Activated naive CD8-positive, alpha-beta T cell treated with anti-CD3 and anti-CD28 coated beads for 36 hours (primary cell): ENCODE measurements around the gene PDRG1. TPM values are rescaled to one million over a fixed set of nuclear protein-coding genes. Genes with fewer than 3 reads are reported as not detected.
"Not testable (repeated sequence)": the region's sequence is repeated elsewhere in the genome, so short reads cannot be mapped to it uniquely, and the experiment has no call there.

Experiments used
- DNase-seq: peaks from one replicate; pipeline ENCODE4 v3.0.0; 2021
- H3K27ac Mint-ChIP-seq: one replicate; pipeline ENCODE4 v1.8.0; 2022; ENCODE audit warnings: mild to moderate bottlenecking, moderate library complexity, mixed read lengths
- H3K27me3 Mint-ChIP-seq: one replicate; pipeline ENCODE4 v1.8.0; 2022; ENCODE audit warnings: mild to moderate bottlenecking, mixed read lengths
- H3K36me3 Mint-ChIP-seq: one replicate; pipeline ENCODE4 v1.8.0; 2021; ENCODE audit warnings: mild to moderate bottlenecking, mixed read lengths
- H3K4me1 Mint-ChIP-seq: one replicate; pipeline ENCODE4 v1.8.0; 2021; ENCODE audit warnings: mixed read lengths
- H3K4me3 Mint-ChIP-seq: one replicate; pipeline ENCODE4 v1.8.0; 2022; ENCODE audit warnings: mild to moderate bottlenecking, moderate library complexity, mixed read lengths
- H3K9me3 Mint-ChIP-seq: one replicate; pipeline ENCODE4 v1.8.0; 2022; ENCODE audit warnings: mixed read lengths
- total RNA-seq, 2 experiments: library from RNA; stranded (reverse); gene quantifications; one replicate each; pipeline ENCODE4 v1.2.3, GENCODE V29; 2021

The PDRG1 gene
- total RNA-seq, 2 experiments from 2014 or later, result 20.2 to 22.0 TPM

DNA sequence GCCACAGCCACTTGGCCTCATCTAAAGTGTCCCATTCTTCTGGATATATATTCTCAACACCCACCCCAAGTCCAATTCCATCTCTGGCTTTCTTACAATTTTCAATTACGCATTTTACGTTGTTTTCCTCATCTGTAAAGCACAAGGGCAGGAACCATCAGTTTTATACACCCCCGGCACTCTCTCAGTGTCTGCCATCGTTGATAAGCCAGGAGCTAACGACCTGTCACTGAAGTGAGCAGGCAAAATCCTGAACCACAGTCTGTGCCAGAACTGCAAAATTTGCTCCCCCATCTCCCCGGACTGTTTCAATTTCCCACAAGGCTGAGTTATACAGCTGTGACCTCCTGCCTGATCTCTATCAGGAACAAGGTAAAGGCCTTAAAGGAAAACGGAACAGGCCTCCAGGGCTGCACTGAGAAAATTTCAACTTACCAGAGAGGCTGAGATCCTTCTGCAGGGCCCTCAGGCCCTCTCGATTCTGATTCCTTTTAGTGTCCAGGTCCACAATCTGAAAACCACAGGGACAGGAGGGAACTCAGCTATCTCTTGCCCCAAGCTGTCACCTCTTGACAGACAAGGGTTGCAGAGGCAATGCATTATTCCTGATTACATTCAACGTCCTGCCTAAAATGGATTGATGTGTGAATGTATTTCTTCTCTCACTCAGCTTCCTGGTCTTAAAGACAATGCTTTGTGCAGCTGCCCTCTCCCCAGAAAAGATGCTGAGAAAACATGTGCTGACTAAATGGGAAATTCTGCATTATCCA lies 1.8 kb downstream of the PDRG1 start:
- peaks cover 33% of the 10 kb centered on the region for H3K36me3 Mint-ChIP-seq
- H3K9me3 Mint-ChIP-seq, result peaks cover 3% of the 10 kb centered on the region
- DNase-seq, result no peak
- H3K27ac Mint-ChIP-seq, result no peak overlapping the region
- H3K4me3 Mint-ChIP-seq, result peak overlapping the region; percentile 96
- no peaks in the 10 kb centered on the region for H3K27me3 Mint-ChIP-seq
- peaks cover 18% of the 10 kb centered on the region for H3K4me1 Mint-ChIP-seq

DNA sequence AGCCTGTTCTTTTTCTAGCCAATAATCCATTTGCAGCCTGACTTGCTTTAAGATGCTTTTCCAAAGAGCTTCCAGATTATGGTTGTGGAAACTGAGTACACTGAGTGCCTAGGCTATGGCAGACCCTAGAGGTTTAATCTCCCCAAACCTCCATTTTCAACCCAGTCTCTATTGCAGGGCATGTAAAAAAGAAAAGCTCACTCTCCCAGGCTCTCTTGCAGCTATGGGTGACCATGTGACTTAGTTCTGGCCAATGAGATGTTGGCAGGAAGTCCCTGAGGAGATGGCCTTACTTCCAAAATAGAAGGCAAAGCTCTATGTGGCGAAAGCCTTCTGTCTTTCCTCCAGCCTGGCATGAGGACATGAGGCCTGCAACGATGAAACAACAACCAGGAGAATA lies 3.8 kb downstream of the PDRG1 start:
- Mint-ChIP-seq H3K36me3 (peaks cover 34% of the 10 kb centered on the region), H3K4me1 (peaks cover 18% of the 10 kb centered on the region), H3K9me3 (peaks cover 3% of the 10 kb centered on the region), H3K27me3 (no peaks in the 10 kb centered on the region), H3K4me3 (no peak overlapping the region), H3K27ac (no peak overlapping the region)
- no peak for DNase-seq

- DNase-seq, result no peak
- Mint-ChIP-seq H3K4me1 (peaks cover 13% of the 10 kb centered on the region), H3K27me3 (no peaks in the 10 kb centered on the region), H3K36me3 (peaks cover 27% of the 10 kb centered on the region), H3K9me3 (peaks cover 3% of the 10 kb centered on the region), H3K4me3 (no peak overlapping the region), H3K27ac (no peak overlapping the region)
These were observed 6.1 kb downstream of the PDRG1 start for GRCh38 chr20:31945785-31946184.

- Mint-ChIP-seq H3K27ac (no peak overlapping the region), H3K4me1 (peaks cover 10% of the 10 kb centered on the region), H3K36me3 (peaks cover 24% of the 10 kb centered on the region), H3K9me3 (peaks cover 3% of the 10 kb centered on the region), H3K27me3 (no peaks in the 10 kb centered on the region), H3K4me3 (no peak overlapping the region)
- DNase-seq, result no peak
These were observed 6.5 kb downstream of the PDRG1 start for GRCh38 chr20:31945319-31945718.

DNA sequence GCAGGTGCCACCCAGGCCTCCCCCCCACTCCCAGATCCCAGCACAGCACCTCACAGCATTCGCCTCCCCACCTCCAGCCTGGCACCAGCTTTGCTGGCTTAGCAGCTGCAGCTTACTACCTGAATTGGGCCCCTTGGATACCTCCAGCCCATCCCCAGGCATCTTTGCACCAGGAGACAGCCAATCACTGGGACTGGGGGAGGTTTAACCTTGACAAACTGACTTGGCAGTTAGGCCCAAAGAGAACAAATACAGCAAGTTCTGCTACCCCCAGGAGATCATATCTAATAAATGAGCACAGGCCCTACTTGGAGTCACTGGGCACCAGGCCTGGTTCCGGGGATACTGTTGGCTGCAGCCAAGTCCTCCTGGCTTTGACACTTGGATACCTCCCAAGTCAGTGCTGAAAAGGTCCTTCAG lies 8.8 kb downstream of the PDRG1 start:
- Mint-ChIP-seq H3K36me3 (peaks cover 6% of the 10 kb centered on the region), H3K4me3 (no peak overlapping the region), H3K9me3 (no peaks in the 10 kb centered on the region), H3K27me3 (no peaks in the 10 kb centered on the region), H3K4me1 (no peaks in the 10 kb centered on the region), H3K27ac (no peak overlapping the region)
- DNase-seq, result no peak

DNA sequence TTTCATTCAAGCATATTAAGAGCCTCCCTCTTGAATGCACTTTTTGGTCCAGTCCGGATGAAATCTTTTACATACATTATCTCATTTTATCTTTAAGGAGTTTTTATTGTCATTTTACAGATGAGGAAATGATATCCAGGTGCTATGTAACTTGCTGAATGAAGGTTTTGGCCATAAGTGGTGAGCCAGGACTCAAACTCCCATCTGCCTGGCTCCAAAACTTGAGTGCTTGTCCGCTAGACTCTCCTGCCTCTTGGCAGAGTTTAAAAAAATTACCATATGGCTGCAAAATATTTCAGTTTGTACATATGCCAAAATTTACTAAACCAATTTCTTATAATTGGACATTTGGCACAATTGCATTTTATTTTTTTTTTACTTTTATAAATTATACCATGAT lies 12.2 kb downstream of the PDRG1 start:
- H3K4me3 Mint-ChIP-seq, result no peak overlapping the region
- no peaks in the 10 kb centered on the region for H3K9me3 Mint-ChIP-seq
- no peaks in the 10 kb centered on the region for H3K27me3 Mint-ChIP-seq
- H3K4me1 Mint-ChIP-seq, result no peaks in the 10 kb centered on the region
- no peak for DNase-seq
- H3K27ac Mint-ChIP-seq, result no peak overlapping the region
- peaks cover 2% of the 10 kb centered on the region for H3K36me3 Mint-ChIP-seq

DNA sequence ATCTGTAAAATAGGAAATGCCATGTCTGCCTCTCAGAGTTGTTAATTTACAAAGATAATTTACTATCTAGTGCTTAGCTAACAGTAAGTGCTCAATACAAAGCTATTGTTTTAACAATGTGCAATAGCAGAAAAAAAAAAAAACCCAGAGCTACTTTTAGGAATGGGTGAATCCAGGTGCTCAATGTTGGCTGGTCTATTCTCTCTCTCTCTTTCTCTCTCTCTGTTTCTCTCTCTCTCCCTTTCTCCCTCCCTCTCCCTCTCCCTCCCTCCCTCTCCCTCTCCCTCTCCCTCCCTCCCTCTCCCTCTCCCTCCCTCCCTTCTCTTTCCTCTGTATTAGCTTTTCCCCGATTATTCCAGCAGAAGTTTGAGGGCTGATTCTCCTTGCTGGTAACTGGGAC lies 14.0 kb downstream of the PDRG1 start:
- no peak for DNase-seq
- Mint-ChIP-seq H3K4me3 (no peak overlapping the region), H3K9me3 (no peaks in the 10 kb centered on the region), H3K36me3 (no peaks in the 10 kb centered on the region), H3K4me1 (no peaks in the 10 kb centered on the region), H3K27me3 (no peaks in the 10 kb centered on the region), H3K27ac (no peak overlapping the region)

DNA sequence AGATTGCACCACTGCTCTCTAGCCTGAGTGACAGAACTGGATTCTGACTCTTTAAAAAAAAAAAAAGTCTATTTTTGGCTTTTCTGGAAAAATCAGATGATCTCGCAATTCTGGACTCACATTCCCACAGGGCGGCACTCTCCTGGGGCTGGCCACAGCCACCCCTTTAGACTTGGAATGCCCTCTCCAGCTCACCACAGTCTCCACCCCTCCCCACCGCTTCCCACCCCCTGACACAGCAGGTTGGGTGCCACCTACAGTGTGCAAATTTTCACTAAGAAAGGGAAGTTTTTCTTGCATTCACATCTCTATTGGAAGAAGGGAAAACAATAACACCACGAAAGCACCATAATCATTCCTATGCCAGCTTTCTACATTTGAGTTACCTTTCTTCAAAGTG lies 15.4 kb downstream of the PDRG1 start:
- DNase-seq, result no peak
- Mint-ChIP-seq H3K27me3 (peaks cover 6% of the 10 kb centered on the region), H3K4me1 (no peaks in the 10 kb centered on the region), H3K36me3 (no peaks in the 10 kb centered on the region), H3K4me3 (no peak overlapping the region), H3K27ac (no peak overlapping the region), H3K9me3 (no peaks in the 10 kb centered on the region)

- no peaks in the 10 kb centered on the region for H3K4me1 Mint-ChIP-seq
- H3K36me3 Mint-ChIP-seq, result no peaks in the 10 kb centered on the region
- no peak overlapping the region for H3K4me3 Mint-ChIP-seq
- H3K27ac Mint-ChIP-seq, result no peak overlapping the region
- DNase-seq, result no peak
- no peaks in the 10 kb centered on the region for H3K9me3 Mint-ChIP-seq
- peaks cover 7% of the 10 kb centered on the region for H3K27me3 Mint-ChIP-seq
These were observed 16.7 kb downstream of the PDRG1 start for GRCh38 chr20:31934968-31935764.

- Mint-ChIP-seq H3K36me3 (no peaks in the 10 kb centered on the region), H3K27ac (no peak overlapping the region), H3K4me3 (no peak overlapping the region), H3K27me3 (peaks cover 7% of the 10 kb centered on the region), H3K9me3 (no peaks in the 10 kb centered on the region), H3K4me1 (no peaks in the 10 kb centered on the region)
- DNase-seq, result no peak
These were observed 17.4 kb downstream of the PDRG1 start for GRCh38 chr20:31934491-31934890.

DNA sequence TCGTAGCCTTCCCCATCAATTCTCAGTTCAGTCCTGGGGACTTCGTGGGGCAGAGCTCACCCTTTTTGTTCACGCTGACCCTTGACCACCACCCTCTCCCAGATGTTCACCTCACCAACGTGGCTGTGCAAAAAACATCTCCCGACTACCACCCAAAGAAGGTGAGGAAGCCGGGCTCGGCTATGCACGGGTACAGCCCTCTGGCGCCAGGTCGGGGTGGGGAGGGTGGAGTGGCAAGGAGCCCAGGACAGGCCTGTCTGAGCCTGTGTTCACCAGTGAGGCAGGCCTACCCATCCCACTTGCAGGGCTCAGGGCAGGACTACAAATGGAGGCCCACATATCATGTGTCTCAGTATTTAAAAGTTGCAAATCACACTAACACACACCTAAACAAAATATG lies 18.1 kb downstream of the PDRG1 start:
- Mint-ChIP-seq H3K9me3 (no peaks in the 10 kb centered on the region), H3K27me3 (peaks cover 7% of the 10 kb centered on the region), H3K36me3 (no peaks in the 10 kb centered on the region), H3K27ac (no peak overlapping the region), H3K4me3 (no peak overlapping the region), H3K4me1 (no peaks in the 10 kb centered on the region)
- DNase-seq, result no peak

GRCh38 chr20:31930779-31931178 lies 21.1 kb downstream of the PDRG1 start:
- Mint-ChIP-seq H3K36me3 (no peaks in the 10 kb centered on the region), H3K4me3 (no peak overlapping the region), H3K9me3 (no peaks in the 10 kb centered on the region), H3K4me1 (no peaks in the 10 kb centered on the region), H3K27me3 (peaks cover 18% of the 10 kb centered on the region), H3K27ac (no peak overlapping the region)
- no peak for DNase-seq

- peaks cover 18% of the 10 kb centered on the region for H3K27me3 Mint-ChIP-seq
These were observed 22.2 kb downstream of the PDRG1 start for GRCh38 chr20:31929631-31930030.

GRCh38 chr20:31927627-31928159 lies 24.2 kb downstream of the PDRG1 start:
- Mint-ChIP-seq H3K27me3 (peaks cover 29% of the 10 kb centered on the region), H3K27ac (no peak overlapping the region), H3K4me1 (peaks cover 4% of the 10 kb centered on the region), H3K4me3 (no peak overlapping the region), H3K36me3 (no peaks in the 10 kb centered on the region), H3K9me3 (no peaks in the 10 kb centered on the region)
- no peak for DNase-seq

More at GRCh38 chr20:31929631-31930030, 22.2 kb downstream of the PDRG1 start:
- not testable (repeated sequence) for H3K9me3 Mint-ChIP-seq, H3K36me3 Mint-ChIP-seq, H3K4me3 Mint-ChIP-seq, H3K4me1 Mint-ChIP-seq, H3K27ac Mint-ChIP-seq, DNase-seq

- Mint-ChIP-seq H3K4me1 (peaks cover 4% of the 10 kb centered on the region), H3K27me3 (peaks cover 23% of the 10 kb centered on the region), H3K27ac (no peak overlapping the region), H3K9me3 (no peaks in the 10 kb centered on the region), H3K36me3 (no peaks in the 10 kb centered on the region), H3K4me3 (no peak overlapping the region)
- DNase-seq, result no peak
These were observed 25.4 kb downstream of the PDRG1 start for GRCh38 chr20:31926493-31926892.
